AG09319 (cell line): ENCODE results near the gene ASF1B.

Experiments used
- DNase-seq: peaks from one replicate; pipeline ENCODE4 v3.0.0-alpha.2; 2010; ENCODE audit warnings: low read depth; ENCODE audit errors: extremely low read depth
- TF ChIP-seq, protein P1 (sequence below): IDR thresholded peaks from 2 replicates; pipeline ENCODE4 v1.5.1; 2011; ENCODE audit warnings: low read depth, mild to moderate bottlenecking, inconsistent platforms, low read length, moderate library complexity

The ASF1B gene

GRCh38 chr19:14142262-14143190 lies 6.1 kb upstream of the ASF1B start:
- DNase-seq: no peak
- TF ChIP-seq, protein P1, sequence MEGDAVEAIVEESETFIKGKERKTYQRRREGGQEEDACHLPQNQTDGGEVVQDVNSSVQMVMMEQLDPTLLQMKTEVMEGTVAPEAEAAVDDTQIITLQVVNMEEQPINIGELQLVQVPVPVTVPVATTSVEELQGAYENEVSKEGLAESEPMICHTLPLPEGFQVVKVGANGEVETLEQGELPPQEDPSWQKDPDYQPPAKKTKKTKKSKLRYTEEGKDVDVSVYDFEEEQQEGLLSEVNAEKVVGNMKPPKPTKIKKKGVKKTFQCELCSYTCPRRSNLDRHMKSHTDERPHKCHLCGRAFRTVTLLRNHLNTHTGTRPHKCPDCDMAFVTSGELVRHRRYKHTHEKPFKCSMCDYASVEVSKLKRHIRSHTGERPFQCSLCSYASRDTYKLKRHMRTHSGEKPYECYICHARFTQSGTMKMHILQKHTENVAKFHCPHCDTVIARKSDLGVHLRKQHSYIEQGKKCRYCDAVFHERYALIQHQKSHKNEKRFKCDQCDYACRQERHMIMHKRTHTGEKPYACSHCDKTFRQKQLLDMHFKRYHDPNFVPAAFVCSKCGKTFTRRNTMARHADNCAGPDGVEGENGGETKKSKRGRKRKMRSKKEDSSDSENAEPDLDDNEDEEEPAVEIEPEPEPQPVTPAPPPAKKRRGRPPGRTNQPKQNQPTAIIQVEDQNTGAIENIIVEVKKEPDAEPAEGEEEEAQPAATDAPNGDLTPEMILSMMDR: no peak

GRCh38 chr19:14141041-14141440 lies 4.7 kb upstream of the ASF1B start:
- DNase-seq: no peak
- TF ChIP-seq, protein P1: no peak

- DNase-seq: no peak
- TF ChIP-seq, protein P1: no peak
Observed at GRCh38 chr19:14139944-14140343, 3.6 kb upstream of the ASF1B start.

- DNase-seq: no peak
- TF ChIP-seq, protein P1: no peak
Observed at GRCh38 chr19:14138576-14139265, 2.3 kb upstream of the ASF1B start.

DNA sequence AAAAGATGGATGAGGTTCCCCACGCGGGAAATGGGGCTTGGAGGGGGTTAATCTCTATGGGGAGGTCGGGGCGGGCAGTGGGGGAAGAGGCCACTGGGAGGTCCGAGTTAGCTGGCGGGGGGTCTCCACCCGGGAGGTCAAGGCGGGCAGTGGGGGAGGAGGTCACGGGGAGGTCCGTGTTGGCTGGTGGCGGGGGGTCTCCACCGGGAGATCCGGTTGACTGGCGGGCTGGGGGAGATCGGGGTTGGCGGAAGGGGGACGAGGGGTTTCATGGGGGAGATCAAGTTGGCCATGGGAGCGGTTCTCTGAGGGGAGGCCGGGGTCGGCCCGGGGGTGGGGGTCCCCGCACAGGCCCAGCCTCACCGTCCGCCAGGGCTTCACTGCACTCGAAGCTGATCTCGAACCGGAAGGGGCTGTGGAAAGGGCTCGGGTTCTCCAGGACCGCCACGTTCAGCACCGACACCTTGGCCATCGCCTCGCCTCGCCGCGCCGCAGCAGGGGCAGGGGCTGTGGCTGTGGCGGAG lies 342 bp downstream of the ASF1B start:
- TF ChIP-seq, protein P1: no peak
- no peak for DNase-seq

GRCh38 chr19:14135355-14135754 lies 1.0 kb downstream of the ASF1B start:
- no peak for DNase-seq
- TF ChIP-seq, protein P1: no peak

GRCh38 chr19:14127929-14128509 lies 8.4 kb downstream of the ASF1B start:
- TF ChIP-seq, protein P1: no peak
- DNase-seq: no peak
